ENCODE data around the gene IL2RG. TPM values are rescaled to one million over a fixed set of nuclear protein-coding genes. Genes with fewer than 3 reads are reported as not detected.

Gene IL2RG
- total RNA-seq, 1 experiment from 2014 or later, result not detected

- intact Hi-C loops (cut with micrococcal nuclease), result no loop called here
- Histone ChIP-seq H3K9me2 (replicated peaks; ENCODE audit: low read length) (no peaks in the 10 kb centered on the region), H3K9me3 (ENCODE audit: low read length) (no peaks in the 10 kb centered on the region), H3K79me2 (ENCODE audit: low read length) (no peaks in the 10 kb centered on the region), H3F3A (ENCODE audit: low read length, unreplicated experiment) (no peaks in the 10 kb centered on the region), H3K36me3 (ENCODE audit: low read depth, low read length) (no peaks in the 10 kb centered on the region), H4K20me1 (ENCODE audit: low read length) (no peaks in the 10 kb centered on the region), H3K4me1 (ENCODE audit: insufficient read depth, low read length) (no peaks in the 10 kb centered on the region), H3K27me3 (ENCODE audit: low read length) (no peaks in the 10 kb centered on the region), H3K9ac (ENCODE audit: low read length) (no peak overlapping the region), H3K4me2 (ENCODE audit: low read length) (no peak overlapping the region), H2AFZ (ENCODE audit: low read length) (no peak overlapping the region), H3K27ac (ENCODE audit: low read length) (no peak overlapping the region), H3K4me3 (ENCODE audit: low read length) (no peak overlapping the region)
- no peak for DNase-seq
- no peak for TF ChIP-seq EZH2 (IDR thresholded peaks at IDR 0.05; ENCODE audit: low read length, unreplicated experiment)
- TF ChIP-seq CTCF (conservative IDR thresholded peaks at IDR 0.05; ENCODE audit: low read depth, low read length), result no peak
- no peak for TF ChIP-seq EZH2phosphoT487 (IDR thresholded peaks at IDR 0.05; ENCODE audit: borderline replicate concordance, low read length)
- no TSS peak for BruUV-seq (replicated peaks)
- ATAC-seq, result no peak
- CTCF ChIA-PET, result no interaction called here
- POLR2A ChIA-PET (ENCODE audit: unreplicated experiment), result no interaction called here
These were observed 4.1 kb downstream of the IL2RG start for GRCh38 chrX:71107245-71107644.

- no peaks in the 10 kb centered on the region for H3K4me1 ChIP-seq (ENCODE audit: insufficient read depth, low read length)
- no peaks in the 10 kb centered on the region for H3K9me3 ChIP-seq (ENCODE audit: low read length)
- H3K36me3 ChIP-seq (ENCODE audit: low read depth, low read length), result no peaks in the 10 kb centered on the region
- TF ChIP-seq EZH2phosphoT487 (IDR thresholded peaks at IDR 0.05; ENCODE audit: borderline replicate concordance, low read length), result no peak
- no peaks in the 10 kb centered on the region for H3K79me2 ChIP-seq (ENCODE audit: low read length)
- no peaks in the 10 kb centered on the region for H4K20me1 ChIP-seq (ENCODE audit: low read length)
- no peaks in the 10 kb centered on the region for H3K27me3 ChIP-seq (ENCODE audit: low read length)
- intact Hi-C loops (cut with micrococcal nuclease), result no loop called here
- H3K4me3 ChIP-seq (ENCODE audit: low read length), result no peak within 1 kb of the TSS
- H3K27ac ChIP-seq (ENCODE audit: low read length), result no peak within 1 kb of the TSS
- H3K4me2 ChIP-seq (ENCODE audit: low read length), result no peak within 1 kb of the TSS
- no peak for ATAC-seq
- ChIA-PET CTCF (no interaction called here), POLR2A (ENCODE audit: unreplicated experiment) (no interaction called here)
- no peak for DNase-seq
- H3K9ac ChIP-seq (ENCODE audit: low read length), result no peak within 1 kb of the TSS
- H3K9me2 ChIP-seq (replicated peaks; ENCODE audit: low read length), result no peaks in the 10 kb centered on the region
- H2AFZ ChIP-seq (ENCODE audit: low read length), result no peak within 1 kb of the TSS
- no TSS peak for BruUV-seq (replicated peaks)
- no peaks in the 10 kb centered on the region for H3F3A ChIP-seq (ENCODE audit: low read length, unreplicated experiment)
These were observed 5.0 kb downstream of the IL2RG start, which contains the start of gene CXorf65 for GRCh38 chrX:71106427-71106826. TSS of gene CXorf65 (minus strand) at chrX:71106740. CDS start at chrX:71106556, 184 bp downstream.

- no peak for TF ChIP-seq EZH2phosphoT487 (IDR thresholded peaks at IDR 0.05; ENCODE audit: borderline replicate concordance, low read length)
- TF ChIP-seq CTCF (conservative IDR thresholded peaks at IDR 0.05; ENCODE audit: low read depth, low read length), result no peak
- TF ChIP-seq EZH2 (IDR thresholded peaks at IDR 0.05; ENCODE audit: low read length, unreplicated experiment), result no peak
- H3K36me3 ChIP-seq (ENCODE audit: low read depth, low read length), result no peaks in the 10 kb centered on the region
- CTCF ChIA-PET, result no interaction called here
- intact Hi-C loops (cut with micrococcal nuclease), result no loop called here
- DNase-seq, result no peak
- H3K9me3 ChIP-seq (ENCODE audit: low read length), result no peaks in the 10 kb centered on the region
- no peak overlapping the region for H3K27ac ChIP-seq (ENCODE audit: low read length)
- no peak overlapping the region for H2AFZ ChIP-seq (ENCODE audit: low read length)
- no peaks in the 10 kb centered on the region for H3K27me3 ChIP-seq (ENCODE audit: low read length)
- H3K79me2 ChIP-seq (ENCODE audit: low read length), result no peaks in the 10 kb centered on the region
- H3K4me3 ChIP-seq (ENCODE audit: low read length), result no peak overlapping the region
- H3F3A ChIP-seq (ENCODE audit: low read length, unreplicated experiment), result no peaks in the 10 kb centered on the region
- H3K4me1 ChIP-seq (ENCODE audit: insufficient read depth, low read length), result no peaks in the 10 kb centered on the region
- H3K9ac ChIP-seq (ENCODE audit: low read length), result no peak overlapping the region
- no peaks in the 10 kb centered on the region for H4K20me1 ChIP-seq (ENCODE audit: low read length)
- ATAC-seq, result no peak
- no peaks in the 10 kb centered on the region for H3K9me2 ChIP-seq (replicated peaks; ENCODE audit: low read length)
- BruUV-seq (replicated peaks), result no TSS peak
- POLR2A ChIA-PET (ENCODE audit: unreplicated experiment), result no interaction called here
- H3K4me2 ChIP-seq (ENCODE audit: low read length), result no peak overlapping the region
These were observed 5.7 kb downstream of the IL2RG start for GRCh38 chrX:71105628-71106027.
